Thyroid gland (tissue), 4 donors: ENCODE measurements around the gene PTGDS.

ENCODE experiments used
- CTCF ChIP-seq, 6 experiments: fragments of 200-600 bp in 3 of 6; fragments of 450-650 bp in 3 of 6; sonication (generic) in 3 of 6; IDR thresholded peaks; one replicate each; pipeline ENCODE4 v1.5.1; 2016 to 2019; ENCODE audit warnings: antibody characterized with exemption in 6 of 6, mild to moderate bottlenecking in 2 of 6, inconsistent platforms in 1 of 6, moderate library complexity in 1 of 6
- POLR2A ChIP-seq, 2 donors: fragments of 450-650 bp; IDR thresholded peaks; one replicate each; pipeline ENCODE4 v1.6.1; 2017; ENCODE audit warnings: antibody characterized with exemption in 2 of 2, mild to moderate bottlenecking in 2 of 2, moderate library complexity in 1 of 2

- TF ChIP-seq CTCF (IDR thresholded peaks at IDR 0.05) (no peak), POLR2A (IDR thresholded peaks at IDR 0.05) (no peak)
Observed at GRCh38 chr9:136950656-136951276, 26.5 kb upstream of the PTGDS start.
